H1 (cell line): Measurements from ENCODE around the gene VIPR1. TPM values are rescaled to one million over a fixed set of nuclear protein-coding genes. Genes with fewer than 3 reads are reported as not detected.

Experiments
- CTCF ChIA-PET: fragments of 300-600 bp; sonication (Branson Sonifier 250); formaldehyde crosslinking; loops from one replicate; lab custom pipeline; 2021; ENCODE audit not compliant: partially characterized antibody; lab: Charles Lee
- POLR2A ChIA-PET: fragments of 300-600 bp; sonication (Branson Sonifier 250); formaldehyde crosslinking; loops from one replicate; lab custom pipeline; 2021; ENCODE audit warnings: inconsistent platforms; ENCODE audit not compliant: partially characterized antibody; lab: Charles Lee
- DNase-seq, 2 experiments: peaks; one replicate each; pipeline versions ENCODE4 v3.0.0 to v3.0.0-alpha.2; 2010 to 2022; ENCODE audit warnings: low spot score in 2 of 2, low read depth in 1 of 2, mixed read lengths in 1 of 2
- FAIRE-seq: peaks from 2 replicates; lab custom pipeline; 2011; peaks lifted over from hg19 to GRCh38; lab: Jason Lieb, UNC
- H2AFZ ChIP-seq: 2 replicates; pipeline ENCODE4 v1.8.1; 2012; ENCODE audit warnings: low read length, inconsistent platforms
- H2AK5ac ChIP-seq: 2 replicates; pipeline ENCODE4 v1.6.1; 2013; ENCODE audit warnings: low read depth, low read length
- H2BK120ac ChIP-seq: replicated peaks from 2 replicates; pipeline ENCODE3; 2013; ENCODE audit warnings: low read depth, low read length, inconsistent platforms
- H2BK12ac ChIP-seq: 2 replicates; pipeline ENCODE4 v1.6.1; 2013; ENCODE audit warnings: low read depth, low read length
- H2BK15ac ChIP-seq: 2 replicates; pipeline ENCODE4 v1.6.1; 2013; ENCODE audit warnings: low read length
- H2BK20ac ChIP-seq: 2 replicates; pipeline ENCODE4 v1.6.1; 2013; ENCODE audit warnings: low read length
- H2BK5ac ChIP-seq: 2 replicates; pipeline ENCODE4 v1.6.1; 2013; ENCODE audit warnings: low read depth, low read length
- H3K14ac ChIP-seq: 2 replicates; pipeline ENCODE4 v1.6.1; 2013; ENCODE audit warnings: inconsistent platforms; ENCODE audit not compliant: insufficient read length
- H3K18ac ChIP-seq: 2 replicates; pipeline ENCODE4 v1.6.1; 2013; ENCODE audit warnings: low read length; ENCODE audit errors: extremely low read depth
- H3K23ac ChIP-seq: 2 replicates; pipeline ENCODE4 v1.6.1; 2013; ENCODE audit warnings: inconsistent platforms; ENCODE audit not compliant: insufficient read length
- H3K23me2 ChIP-seq: 2 replicates; pipeline ENCODE4 v1.6.1; 2013; ENCODE audit warnings: low read depth, low read length
- H3K27ac ChIP-seq: 2 replicates; pipeline ENCODE4 v1.6.1; 2011; ENCODE audit warnings: low read depth, low read length, inconsistent platforms
- H3K27me3 ChIP-seq, 4 experiments: replicated peaks in 1 of 4; 1 replicate in 1 of 4; 2 replicates in 3 of 4; pipeline versions ENCODE4 v1.6.1 to v1.8.1; 2011 to 2013; ENCODE audit warnings: low read length in 3 of 4, mild to moderate bottlenecking in 3 of 4, inconsistent platforms in 2 of 4, mixed read lengths in 2 of 4, moderate library complexity in 1 of 4; ENCODE audit not compliant: control insufficient read depth in 3 of 4, insufficient read depth in 3 of 4; ENCODE audit errors: extremely low read depth in 1 of 4
- H3K36me3 ChIP-seq, 4 experiments: 2 replicates each; pipeline versions ENCODE4 v1.6.1 to v1.8.1; 2011 to 2013; ENCODE audit warnings: mild to moderate bottlenecking in 4 of 4, low read length in 3 of 4, moderate library complexity in 2 of 4, control low read depth in 1 of 4, inconsistent platforms in 1 of 4; ENCODE audit not compliant: insufficient read depth in 4 of 4, control insufficient read depth in 2 of 4
- H3K4ac ChIP-seq: replicated peaks from 2 replicates; pipeline ENCODE3; 2013; ENCODE audit warnings: low read length, low read depth, mixed read lengths, inconsistent platforms; ENCODE audit not compliant: insufficient read length
- H3K4me1 ChIP-seq, 4 experiments: replicated peaks in 1 of 4; 1 replicate in 1 of 4; 2 replicates in 3 of 4; pipeline versions ENCODE4 v1.6.1 to v1.8.1; 2011 to 2013; ENCODE audit warnings: low read length in 3 of 4, inconsistent platforms in 2 of 4, mixed read lengths in 1 of 4; ENCODE audit not compliant: insufficient read depth in 4 of 4, control insufficient read depth in 3 of 4
- H3K4me2 ChIP-seq, 2 experiments: 2 replicates each; pipeline versions ENCODE4 v1.6.1 to v1.8.1; 2011 to 2013; ENCODE audit warnings: low read depth in 2 of 2, low read length in 2 of 2, control low read depth in 1 of 2, inconsistent platforms in 1 of 2, mild to moderate bottlenecking in 1 of 2; ENCODE audit not compliant: insufficient read depth in 1 of 2
- H3K4me3 ChIP-seq, 4 experiments: fragments of 200-600, 300-600 bp in 1 of 4; sonication (generic), shearing (Covaris generic), sonication (Bioruptor Twin) in 1 of 4; 2 replicates each; pipeline versions ENCODE4 v1.5.1 to v1.8.1; 2011 to 2016; ENCODE audit warnings: low read length in 4 of 4, low read depth in 3 of 4, control low read depth in 2 of 4, inconsistent platforms in 2 of 4, mild to moderate bottlenecking in 2 of 4, mixed read lengths in 1 of 4, moderate library complexity in 1 of 4; ENCODE audit not compliant: insufficient read depth in 2 of 4; ENCODE audit errors: extremely low read depth in 1 of 4
- H3K56ac ChIP-seq: replicated peaks from 2 replicates; pipeline ENCODE3; 2013; ENCODE audit warnings: low read depth, mild to moderate bottlenecking, mixed read lengths, low read length, inconsistent platforms; ENCODE audit not compliant: insufficient read length
- H3K79me1 ChIP-seq: 2 replicates; pipeline ENCODE4 v1.6.1; 2013; ENCODE audit warnings: low read depth, low read length, control low read depth
- H3K79me2 ChIP-seq, 2 experiments: 2 replicates each; pipeline versions ENCODE4 v1.6.1 to v1.8.1; 2012 to 2013; ENCODE audit warnings: low read length in 2 of 2, mild to moderate bottlenecking in 2 of 2, inconsistent platforms in 1 of 2; ENCODE audit not compliant: insufficient read depth in 2 of 2, control insufficient read depth in 1 of 2
- H3K9ac ChIP-seq, 4 experiments: replicated peaks in 1 of 4; 1 replicate in 1 of 4; 2 replicates in 3 of 4; pipeline versions ENCODE4 v1.6.1 to v1.8.1; 2011 to 2013; ENCODE audit warnings: low read depth in 3 of 4, low read length in 3 of 4, control low read depth in 2 of 4, mild to moderate bottlenecking in 2 of 4, moderate library complexity in 2 of 4, inconsistent platforms in 1 of 4; ENCODE audit errors: extremely low read depth in 1 of 4
- H3K9me3 ChIP-seq, 2 experiments: 2 replicates each; pipeline versions ENCODE4 v1.6.1 to v1.8.1; 2012 to 2013; ENCODE audit warnings: mild to moderate bottlenecking in 2 of 2, moderate library complexity in 2 of 2, control low read depth in 1 of 2, inconsistent platforms in 1 of 2, low read depth in 1 of 2, low read length in 1 of 2, mixed read lengths in 1 of 2; ENCODE audit not compliant: insufficient read depth in 2 of 2
- H4K20me1 ChIP-seq, 2 experiments: replicated peaks in 1 of 2; 2 replicates each; pipeline versions ENCODE3 to v1.8.1; 2011 to 2013; ENCODE audit warnings: inconsistent platforms in 2 of 2, low read length in 2 of 2, mild to moderate bottlenecking in 1 of 2; ENCODE audit not compliant: insufficient read depth in 2 of 2, control insufficient read depth in 1 of 2
- H4K5ac ChIP-seq: 2 replicates; pipeline ENCODE4 v1.6.1; 2013; ENCODE audit warnings: low read length, low read depth, mixed read lengths, inconsistent platforms; ENCODE audit not compliant: insufficient read length
- H4K8ac ChIP-seq: 2 replicates; pipeline ENCODE4 v1.8.0; 2013; ENCODE audit warnings: mild to moderate bottlenecking, moderate library complexity, low read length, inconsistent platforms; ENCODE audit not compliant: insufficient read depth; ENCODE audit errors: extremely low read depth
- H4K91ac ChIP-seq: replicated peaks from 2 replicates; pipeline ENCODE3; 2013; ENCODE audit warnings: low read length, mixed read lengths, inconsistent platforms; ENCODE audit not compliant: insufficient read length
- CBX8 ChIP-seq: fragments of 300-800, 300-1000 bp; sonication (generic); IDR thresholded peaks from 2 replicates; pipeline ENCODE4 v1.7.1; 2016; ENCODE audit warnings: low read depth, low read length, borderline replicate concordance
- POLR2AphosphoS5 ChIP-seq: IDR thresholded peaks from 2 replicates; pipeline ENCODE4 v1.6.1; 2011; ENCODE audit warnings: low read depth, low read length
- WGBS, 2 experiments: shearing (Covaris generic) in 1 of 2; methylation state at CpG; one replicate each; pipeline versions ENCODE4 v1.1.6 to v1.1.7; 2013 to 2015; ENCODE audit warnings: low lambda C conversion rate in 2 of 2, mixed read lengths in 2 of 2, inconsistent platforms in 1 of 2, low coverage in 1 of 2, missing lambda C conversion rate in 1 of 2; ENCODE audit not compliant: insufficient replicate concordance in 2 of 2, insufficient coverage in 1 of 2, insufficient read length in 1 of 2; ENCODE audit errors: extremely low coverage in 1 of 2, missing lambda C conversion rate in 1 of 2; 5-methylcytosine and 5-hydroxymethylcytosine counted together
- polyA plus RNA-seq, 7 experiments: library from polyadenylated mRNA; depleted of rRNA in 3 of 7; stranded (reverse) in 5 of 7; unstranded in 2 of 7; fragments of >200 nt in 5 of 7; fragments of 200-250 nt in 2 of 7; gene quantifications; 1 replicate in 5 of 7; 2 replicates in 1 of 7; 4 replicates in 1 of 7; pipeline versions ENCODE4 v1.2.1 to v1.2.3, GENCODE V29; 2011 to 2013; ENCODE audit warnings: missing spikeins in 2 of 7, mixed read lengths in 2 of 7
- total RNA-seq: library from RNA; stranded (reverse); fragmentation: NEBNext Ultra II Directional; extraction: Animal tissue kit (Norgen Biotek cat#: 25700); gene quantifications from 2 replicates; pipeline ENCODE4 v1.2.1, GENCODE V29; 2021

Gene VIPR1
- total and polyA plus RNA-seq, 2 of the 8 experiments (the other 6 are each of a cell fraction or from before 2014, with no cell fraction given), result 7.8 to 10.1 TPM

DNA sequence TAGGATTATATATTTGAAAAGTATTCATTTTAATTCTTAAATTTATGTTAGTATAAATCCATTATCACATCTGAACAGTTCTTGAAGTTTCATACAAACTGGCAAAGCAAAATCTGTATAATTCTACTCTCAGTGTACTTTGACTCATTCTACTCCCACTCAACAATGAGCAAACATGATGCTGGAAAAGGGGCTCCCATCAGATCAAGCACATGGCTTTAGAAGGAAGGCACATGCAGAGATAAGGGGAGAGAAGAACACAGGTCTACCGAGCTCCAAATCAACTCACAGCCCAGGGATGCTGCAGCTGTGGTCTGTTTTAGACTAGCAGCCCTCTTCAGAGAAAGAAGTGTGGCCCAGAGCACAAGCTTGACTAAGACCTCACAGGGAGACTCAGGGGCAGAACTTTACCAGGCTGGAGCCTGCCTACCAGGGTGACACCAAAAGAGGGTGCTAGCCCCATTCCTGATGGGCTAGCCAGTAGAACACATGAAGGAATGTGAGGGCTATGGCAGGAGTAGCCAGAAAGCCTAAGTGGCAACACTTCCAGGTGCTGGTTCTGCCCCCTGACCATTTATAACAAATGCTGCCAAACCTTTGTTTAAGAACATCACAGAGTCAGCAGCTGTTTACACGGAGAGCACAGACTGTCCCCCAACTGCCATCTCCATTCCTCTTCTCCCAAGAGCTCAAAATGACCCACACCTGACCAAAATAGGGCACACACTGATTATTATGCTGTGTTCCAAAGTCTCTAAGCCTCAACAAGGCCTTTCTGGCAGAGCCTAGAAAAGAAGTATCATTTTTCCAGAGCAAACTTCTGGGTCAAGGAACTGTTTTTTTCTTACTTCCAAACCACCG lies 59.8 kb downstream of the VIPR1 start:
- Histone ChIP-seq H4K5ac (no peak overlapping the region), H3K36me3 (peaks cover 9 to 46% (median 25%) of the 10 kb centered on the region in 4 experiments; a peak in 7 of 8 replicates), H2BK15ac (no peak overlapping the region), H3K4ac (no peak overlapping the region), H3K23me2 (no peaks in the 10 kb centered on the region), H3K79me2 (no peaks in the 10 kb centered on the region; a peak in 1 of 4 replicates), H2BK120ac (no peak overlapping the region), H3K79me1 (peaks cover 2% of the 10 kb centered on the region), H4K20me1 (peaks cover 4 to 6% of the 10 kb centered on the region in 2 experiments), H3K4me2 (no peak overlapping the region), H3K9me3 (no peaks in the 10 kb centered on the region), H2BK20ac (no peak overlapping the region), H3K27ac (no peak overlapping the region), H2BK5ac (no peak overlapping the region), H3K14ac (no peak overlapping the region), H3K9ac (no peak overlapping the region), H3K23ac (no peak overlapping the region), H3K4me3 (no peak overlapping the region), H2AFZ (no peak overlapping the region), H3K4me1 (no peaks in the 10 kb centered on the region), H2BK12ac (no peak overlapping the region), H3K18ac (no peak overlapping the region), H3K56ac (no peak overlapping the region), H4K91ac (no peak overlapping the region), H4K8ac (no peak overlapping the region), H3K27me3 (no peaks in the 10 kb centered on the region), H2AK5ac (no peak overlapping the region)
- DNase-seq, result no peak
- ChIA-PET CTCF (interaction anchor here (0.8 to 2.4 kb wide), 8 partner anchors 8 to 120 kb away, joined by 3 to 12 read pairs (median 4); partner anchors contain the start of gene NKTR), POLR2A (interaction anchor here (0.7 to 2.2 kb wide), 3 partner anchors 14 to 57 kb away, joined by 3 to 8 read pairs (median 7); partner anchors contain the start of gene SEC22C)
- TF ChIP-seq POLR2AphosphoS5 (no peak), CBX8 (no peak)
- no peak for FAIRE-seq
- WGBS, 2 experiments, result 91% methylated on average over 3 of the region's 3 CpGs; no CpG with 5 or more reads in 1 of the 2 experiments
